GM21619 (cell line): ENCODE results near the gene REV3L.
A peak's percentile ranks its signal among the peaks of the same experiment; 100 is the strongest.
"Not testable (repeated sequence)": the region's sequence is repeated elsewhere in the genome, so short reads cannot be mapped to it uniquely, and the experiment has no call there.

Experiments used
- ATAC-seq: cut with Tn5 transposase; IDR thresholded peaks from one replicate; pipeline ENCODE4 v1.9.1; 2021; ENCODE audit not compliant: unreplicated experiment

The REV3L gene

GRCh38 chr6:111499269-111499793 is 16.3 kb upstream of the REV3L start:
- no peak for ATAC-seq

- ATAC-seq = no peak
These were observed 12.1 kb upstream of the REV3L start for GRCh38 chr6:111494951-111495635.

- ATAC-seq = no peak
These were observed 9.5 kb upstream of the REV3L start for GRCh38 chr6:111492499-111492898.

- no peak for ATAC-seq
These were observed 7.0 kb upstream of the REV3L start for GRCh38 chr6:111490067-111490466.

- ATAC-seq = peak; percentile 28
These were observed 4.6 kb upstream of the REV3L start for GRCh38 chr6:111487661-111488060.

- no peak for ATAC-seq
These were observed 3.9 kb upstream of the REV3L start for GRCh38 chr6:111486921-111487320.

- ATAC-seq = no peak
These were observed 3.5 kb upstream of the REV3L start for GRCh38 chr6:111486475-111486874.

- no peak for ATAC-seq
These were observed 2.3 kb upstream of the REV3L start for GRCh38 chr6:111485342-111485741.

- no peak for ATAC-seq
These were observed 1.6 kb upstream of the REV3L start for GRCh38 chr6:111484633-111484930.

- ATAC-seq = peak; percentile 43
These were observed 966 bp upstream of the REV3L start for GRCh38 chr6:111483736-111484632.

GRCh38 chr6:111482188-111482958 is 645 bp downstream of the REV3L start:
- ATAC-seq = peak; percentile 18

GRCh38 chr6:111481836-111482187 is 1.2 kb downstream of the REV3L start:
- no peak for ATAC-seq

GRCh38 chr6:111480988-111481822 is 1.8 kb downstream of the REV3L start:
- no peak for ATAC-seq

GRCh38 chr6:111478749-111479148 is 4.3 kb downstream of the REV3L start:
- ATAC-seq = no peak

- ATAC-seq = no peak
These were observed 4.9 kb downstream of the REV3L start for GRCh38 chr6:111478064-111478476.

- ATAC-seq = no peak
These were observed 5.5 kb downstream of the REV3L start for GRCh38 chr6:111477481-111477938.

- ATAC-seq = not testable (repeated sequence)
These were observed 7.0 kb downstream of the REV3L start for GRCh38 chr6:111476061-111476460.

- no peak for ATAC-seq
These were observed 8.2 kb downstream of the REV3L start for GRCh38 chr6:111474771-111475170.

- ATAC-seq = no peak
These were observed 8.9 kb downstream of the REV3L start for GRCh38 chr6:111474106-111474505.

- no peak for ATAC-seq
These were observed 10.0 kb downstream of the REV3L start for GRCh38 chr6:111472933-111473435.
